ACC112 (cell line): Measurements from ENCODE around the gene SPATA13.
"Not testable (repeated sequence)": the region's sequence is repeated elsewhere in the genome, so short reads cannot be mapped to it uniquely, and the experiment has no call there.

Source experiments
- H2AFZ ChIP-seq: fragments of 200-600 bp; sonication (generic); one replicate; pipeline ENCODE4 v1.6.0; 2017; ENCODE audit warnings: antibody characterized with exemption, low read length; ENCODE audit not compliant: unreplicated experiment
- H3K27ac ChIP-seq: fragments of 200-600 bp; sonication (generic); 2 replicates; pipeline ENCODE4 v1.5.1; 2014; ENCODE audit warnings: low read depth, mild to moderate bottlenecking, antibody characterized with exemption, low read length, moderate library complexity
- H3K27me3 ChIP-seq: fragments of 200-600 bp; sonication (generic); 2 replicates; pipeline ENCODE4 v1.6.1; 2014; ENCODE audit warnings: mild to moderate bottlenecking, antibody characterized with exemption, low read length, moderate library complexity, mixed read lengths; ENCODE audit not compliant: insufficient read depth
- H3K36me3 ChIP-seq: fragments of 200-600 bp; sonication (generic); 2 replicates; pipeline ENCODE4 v1.6.1; 2016; ENCODE audit warnings: mild to moderate bottlenecking, antibody characterized with exemption, low read length, moderate library complexity, mixed read lengths; ENCODE audit not compliant: insufficient read depth
- H3K4me1 ChIP-seq: fragments of 200-600 bp; sonication (generic); one replicate; pipeline ENCODE4 v1.6.1; 2016; ENCODE audit warnings: low read length, mixed read lengths; ENCODE audit not compliant: insufficient read depth, unreplicated experiment, control insufficient read depth
- H3K4me3 ChIP-seq: fragments of 200-600 bp; sonication (generic); 2 replicates; pipeline ENCODE4 v1.5.1; 2014; ENCODE audit warnings: mild to moderate bottlenecking, low read depth, low read length
- H3K79me2 ChIP-seq: fragments of 200-600 bp; sonication (generic); one replicate; pipeline ENCODE4 v1.6.0; 2016; ENCODE audit warnings: low read length; ENCODE audit not compliant: control insufficient read depth, unreplicated experiment, insufficient read depth

Gene SPATA13

GRCh38 chr13:24213932-24214331 is 53.4 kb downstream of the SPATA13 start:
- Histone ChIP-seq H2AFZ (no peak overlapping the region), H3K36me3 (no peaks in the 10 kb centered on the region), H3K4me3 (no peak overlapping the region), H3K27me3 (no peaks in the 10 kb centered on the region), H3K27ac (no peak overlapping the region), H3K79me2 (no peaks in the 10 kb centered on the region), H3K4me1 (peaks cover 2% of the 10 kb centered on the region)

GRCh38 chr13:24214528-24214927 is 54.0 kb downstream of the SPATA13 start:
- Histone ChIP-seq H3K79me2 (no peaks in the 10 kb centered on the region), H3K27ac (no peak overlapping the region), H3K27me3 (no peaks in the 10 kb centered on the region), H3K36me3 (no peaks in the 10 kb centered on the region), H3K4me3 (no peak overlapping the region), H2AFZ (no peak overlapping the region), H3K4me1 (no peaks in the 10 kb centered on the region)

GRCh38 chr13:24215126-24215525 is 54.6 kb downstream of the SPATA13 start:
- no peaks in the 10 kb centered on the region for H3K36me3 ChIP-seq
- H3K4me1 ChIP-seq = no peaks in the 10 kb centered on the region
- no peak overlapping the region for H3K4me3 ChIP-seq
- no peak overlapping the region for H3K27ac ChIP-seq
- H3K27me3 ChIP-seq = no peaks in the 10 kb centered on the region
- no peak overlapping the region for H2AFZ ChIP-seq
- no peaks in the 10 kb centered on the region for H3K79me2 ChIP-seq

DNA sequence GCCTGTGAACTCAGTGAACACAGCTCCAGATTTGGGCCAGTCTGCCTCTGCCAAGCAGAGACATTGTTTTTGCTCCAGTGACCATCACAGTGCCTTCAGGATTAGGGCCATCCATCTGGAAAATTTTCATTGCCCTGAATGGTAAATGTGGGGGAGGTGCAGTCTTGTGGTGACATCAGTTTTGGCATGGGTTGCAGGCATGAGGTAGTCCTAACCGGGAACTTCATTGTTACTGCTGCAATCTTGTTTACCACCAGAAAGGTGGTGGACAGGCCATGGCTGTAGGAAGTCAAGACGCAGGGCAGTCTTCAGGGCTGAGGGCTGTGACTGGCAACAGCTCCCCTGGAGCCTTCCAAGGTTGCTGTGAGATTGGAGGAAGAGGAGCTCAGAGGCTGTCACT is 55.2 kb downstream of the SPATA13 start:
- no peak overlapping the region for H2AFZ ChIP-seq
- H3K79me2 ChIP-seq = no peaks in the 10 kb centered on the region
- H3K4me1 ChIP-seq = no peaks in the 10 kb centered on the region
- H3K27me3 ChIP-seq = no peaks in the 10 kb centered on the region
- H3K4me3 ChIP-seq = no peak overlapping the region
- no peak overlapping the region for H3K27ac ChIP-seq
- H3K36me3 ChIP-seq = no peaks in the 10 kb centered on the region

DNA sequence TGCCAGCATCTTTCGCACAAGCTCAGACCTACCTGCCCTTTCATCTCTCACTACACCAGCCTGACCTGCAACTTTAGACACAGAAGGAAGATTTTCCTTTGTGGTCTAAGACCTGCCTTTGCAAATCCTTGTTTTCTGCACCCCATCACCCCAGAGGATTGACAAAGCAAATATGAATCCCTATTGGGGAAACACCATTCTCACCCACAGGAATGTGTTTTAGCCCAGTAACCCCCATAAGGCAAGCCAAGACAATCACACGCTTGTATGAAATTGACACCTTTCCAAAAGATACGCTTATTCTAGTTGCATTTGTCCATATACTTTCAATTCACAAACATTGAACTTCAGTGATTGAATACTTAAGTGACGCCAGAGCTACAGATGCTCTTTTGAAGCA is 55.7 kb downstream of the SPATA13 start:
- no peaks in the 10 kb centered on the region for H3K79me2 ChIP-seq
- no peak overlapping the region for H3K27ac ChIP-seq
- H2AFZ ChIP-seq = no peak overlapping the region
- H3K4me1 ChIP-seq = no peaks in the 10 kb centered on the region
- H3K27me3 ChIP-seq = no peaks in the 10 kb centered on the region
- H3K4me3 ChIP-seq = no peak overlapping the region
- no peaks in the 10 kb centered on the region for H3K36me3 ChIP-seq

- not testable (repeated sequence) for H2AFZ ChIP-seq, H3K27ac ChIP-seq, H3K27me3 ChIP-seq, H3K36me3 ChIP-seq, H3K4me1 ChIP-seq, H3K4me3 ChIP-seq, H3K79me2 ChIP-seq
These were observed 56.3 kb downstream of the SPATA13 start for GRCh38 chr13:24216779-24217178.

GRCh38 chr13:24217601-24218281 is 57.2 kb downstream of the SPATA13 start:
- Histone ChIP-seq H3K4me3 (no peak overlapping the region), H3K27ac (no peak overlapping the region)

DNA sequence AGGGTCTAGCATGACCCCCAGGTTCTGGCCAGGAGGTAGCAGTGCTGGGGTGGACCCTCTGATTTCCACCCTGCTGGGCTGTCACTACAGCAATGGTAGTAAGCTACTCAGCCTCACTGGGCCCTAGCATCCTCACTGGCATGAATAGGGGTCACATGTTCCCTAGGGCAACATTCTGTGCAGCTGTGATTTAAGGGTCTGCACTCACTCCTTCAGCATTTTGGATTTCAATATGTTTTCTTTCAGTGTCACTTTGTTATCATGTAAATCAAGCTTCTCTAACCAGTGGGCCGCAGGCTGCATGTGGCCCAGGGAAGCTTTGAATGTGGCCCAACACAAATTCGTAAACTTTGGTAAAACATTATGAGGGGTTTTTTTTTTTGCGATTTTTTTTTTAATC is 57.8 kb downstream of the SPATA13 start:
- H3K4me1 ChIP-seq = no peaks in the 10 kb centered on the region
- no peak overlapping the region for H3K4me3 ChIP-seq
- H3K36me3 ChIP-seq = no peaks in the 10 kb centered on the region
- H3K79me2 ChIP-seq = no peaks in the 10 kb centered on the region
- H3K27ac ChIP-seq = no peak overlapping the region
- H3K27me3 ChIP-seq = no peaks in the 10 kb centered on the region
- H2AFZ ChIP-seq = no peak overlapping the region

More at GRCh38 chr13:24217601-24218281, 57.2 kb downstream of the SPATA13 start:
- Histone ChIP-seq H3K36me3 (no peaks in the 10 kb centered on the region), H3K27me3 (no peaks in the 10 kb centered on the region), H3K79me2 (no peaks in the 10 kb centered on the region), H3K4me1 (no peaks in the 10 kb centered on the region), H2AFZ (no peak overlapping the region)

GRCh38 chr13:24218977-24219376 is 58.5 kb downstream of the SPATA13 start:
- Histone ChIP-seq H3K27me3 (no peaks in the 10 kb centered on the region), H3K27ac (no peak overlapping the region)

DNA sequence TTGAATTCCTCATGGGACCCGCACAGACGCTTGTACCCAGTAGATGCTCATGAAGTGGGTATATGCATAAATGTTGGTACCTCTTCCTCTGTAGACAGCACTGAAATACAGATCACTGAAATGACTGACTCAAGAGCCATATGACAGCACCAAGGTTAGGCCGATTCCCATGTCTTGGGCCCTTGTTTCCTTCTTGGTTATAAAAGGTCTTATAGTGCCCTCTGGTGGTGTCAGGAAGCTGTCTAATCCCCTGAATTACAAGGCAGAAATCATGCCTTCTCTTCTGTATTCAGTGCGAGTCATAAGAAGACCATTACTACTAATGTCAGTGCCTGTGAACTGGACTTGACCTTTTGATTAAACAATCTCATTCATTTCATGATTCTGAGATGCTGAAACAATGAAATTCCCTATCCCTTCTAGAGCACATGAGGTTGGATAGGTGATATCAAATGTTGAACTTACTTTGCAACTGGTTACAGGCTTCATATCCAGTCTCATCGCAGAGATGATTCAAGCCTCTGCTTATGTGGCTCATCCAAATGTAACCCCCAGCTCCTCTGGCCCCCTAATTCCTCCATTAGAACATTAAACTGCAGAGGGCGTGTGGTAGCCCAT is 59.7 kb downstream of the SPATA13 start:
- no peaks in the 10 kb centered on the region for H3K79me2 ChIP-seq
- H2AFZ ChIP-seq = no peak overlapping the region
- H3K4me3 ChIP-seq = no peak overlapping the region
- no peaks in the 10 kb centered on the region for H3K4me1 ChIP-seq
- no peaks in the 10 kb centered on the region for H3K27me3 ChIP-seq
- no peaks in the 10 kb centered on the region for H3K36me3 ChIP-seq
- H3K27ac ChIP-seq = no peak overlapping the region

More at GRCh38 chr13:24218977-24219376, 58.5 kb downstream of the SPATA13 start:
- H3K36me3 ChIP-seq = no peaks in the 10 kb centered on the region
- no peaks in the 10 kb centered on the region for H3K4me1 ChIP-seq
- no peak overlapping the region for H3K4me3 ChIP-seq
- no peak overlapping the region for H2AFZ ChIP-seq
- H3K79me2 ChIP-seq = no peaks in the 10 kb centered on the region

DNA sequence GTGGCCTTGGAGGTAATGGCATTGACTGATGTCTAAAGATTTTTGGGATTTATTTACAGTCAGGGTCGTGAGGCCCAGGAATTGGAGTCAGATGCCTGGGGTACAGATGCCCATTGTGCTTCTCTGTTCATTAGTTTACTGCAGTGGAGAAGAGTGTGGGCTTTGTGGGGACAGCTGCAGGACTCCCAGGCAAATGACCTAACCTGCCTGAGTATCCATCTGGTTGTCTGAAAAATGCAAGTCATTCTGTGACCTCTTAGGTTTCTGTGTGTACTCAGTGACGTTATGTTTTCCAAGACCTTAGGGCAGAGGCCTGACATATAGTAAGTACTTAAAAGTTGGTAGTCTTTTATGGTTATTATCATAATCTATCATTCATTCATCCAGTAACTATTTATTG is 60.5 kb downstream of the SPATA13 start:
- no peak overlapping the region for H3K27ac ChIP-seq
- no peaks in the 10 kb centered on the region for H3K79me2 ChIP-seq
- no peaks in the 10 kb centered on the region for H3K4me1 ChIP-seq
- no peaks in the 10 kb centered on the region for H3K36me3 ChIP-seq
- no peak overlapping the region for H3K4me3 ChIP-seq
- no peak overlapping the region for H2AFZ ChIP-seq
- H3K27me3 ChIP-seq = no peaks in the 10 kb centered on the region
